Stomach (tissue), 9 donors: ENCODE data around the gene FBXL4. TPM values are rescaled to one million over a fixed set of nuclear protein-coding genes. Genes with fewer than 3 reads are reported as not detected.

ENCODE experiments used
- DNase-seq, 2 donors: peaks; one replicate each; pipeline versions ENCODE4 v3.0.0 to v3.0.0-alpha.2; 2013 to 2019
- H3K27ac ChIP-seq, 5 donors: fragments of 200-600 bp in 4 of 5; sonication (generic) in 4 of 5; one replicate each; pipeline ENCODE4 v1.5.1; 2013 to 2019; ENCODE audit warnings: mild to moderate bottlenecking in 1 of 5, moderate library complexity in 1 of 5
- H3K27me3 ChIP-seq, 3 donors: fragments of 200-600 bp; sonication (generic); one replicate each; pipeline ENCODE4 v1.5.1; 2017 to 2019; ENCODE audit warnings: mixed run types in 1 of 3
- H3K36me3 ChIP-seq, 4 donors: fragments of 200-600 bp; sonication (generic); 1 replicate in 3 of 4; 2 replicates in 1 of 4; pipeline ENCODE4 v1.5.1; 2016 to 2019
- H3K4me1 ChIP-seq, 4 donors: fragments of 200-600 bp; sonication (generic); one replicate each; pipeline ENCODE4 v1.5.1; 2016 to 2019
- H3K4me3 ChIP-seq, 4 donors: fragments of 200-600 bp; sonication (generic) in 3 of 4; one replicate each; pipeline ENCODE4 v1.5.1; 2016 to 2019; ENCODE audit warnings: mild to moderate bottlenecking in 1 of 4
- H3K9me3 ChIP-seq, 4 donors: fragments of 200-600 bp; sonication (generic); one replicate each; pipeline ENCODE4 v1.5.1; 2016 to 2019
- EP300 ChIP-seq: sonication (generic); formaldehyde crosslinking; IDR thresholded peaks from one replicate; pipeline ENCODE4 v1.6.1; 2017; ENCODE audit warnings: antibody characterized with exemption
- POLR2A ChIP-seq, 4 donors: fragments of 450-650 bp; IDR thresholded peaks; one replicate each; pipeline ENCODE4 v1.6.1; 2016; ENCODE audit warnings: antibody characterized with exemption in 4 of 4, control low read depth in 2 of 4, mild to moderate bottlenecking in 1 of 4, moderate library complexity in 1 of 4
- POLR2AphosphoS5 ChIP-seq, 3 donors: sonication (generic); formaldehyde crosslinking; IDR thresholded peaks; one replicate each; pipeline ENCODE4 v1.6.1; 2016; ENCODE audit warnings: antibody characterized with exemption in 3 of 3
- WGBS, 5 donors: extraction: QIAGEN DNeasy Blood & Tissue Kit in 3 of 5; methylation state at CpG; one replicate each; pipeline versions ENCODE4 v1.1.5 to v1.1.7; 2013 to 2018; 5-methylcytosine and 5-hydroxymethylcytosine counted together
- intact Hi-C: fragments of 100-400 bp; cut with DNase I; formaldehyde crosslinking; loops from one replicate; pipeline ENCODE4 v1.15.1; 2023; ENCODE audit warnings: low total_unique reads
- polyA plus RNA-seq, 3 donors: library from polyadenylated mRNA; stranded (reverse); fragments of 200-250 nt; gene quantifications; one replicate each; pipeline ENCODE4 v1.2.3, GENCODE V29; 2013
- total RNA-seq, 5 donors: library from RNA; depleted of rRNA; stranded (reverse); fragments of >200 nt; gene quantifications; one replicate each; pipeline versions ENCODE4 v1.1.0 to v1.2.3, GENCODE V29; 2014 to 2016
- TF ChIP-seq, protein P1 (sequence below), 7 experiments: fragments of 450-650 bp in 4 of 7; fragments of 200-600 bp in 3 of 7; sonication (generic) in 3 of 7; IDR thresholded peaks; one replicate each; pipeline ENCODE4 v1.5.1; 2016 to 2019; ENCODE audit warnings: antibody characterized with exemption in 7 of 7, control low read depth in 2 of 7, mild to moderate bottlenecking in 1 of 7
- donor health status: healthy with polysubstance abuse.
- donor health status: Bipolar disorder and iron deficiency.
- donor health status: healthy.

FBXL4 gene
- total and polyA plus RNA-seq, 8 donors = 2.6 to 37.1 (median 7.6) TPM

DNA sequence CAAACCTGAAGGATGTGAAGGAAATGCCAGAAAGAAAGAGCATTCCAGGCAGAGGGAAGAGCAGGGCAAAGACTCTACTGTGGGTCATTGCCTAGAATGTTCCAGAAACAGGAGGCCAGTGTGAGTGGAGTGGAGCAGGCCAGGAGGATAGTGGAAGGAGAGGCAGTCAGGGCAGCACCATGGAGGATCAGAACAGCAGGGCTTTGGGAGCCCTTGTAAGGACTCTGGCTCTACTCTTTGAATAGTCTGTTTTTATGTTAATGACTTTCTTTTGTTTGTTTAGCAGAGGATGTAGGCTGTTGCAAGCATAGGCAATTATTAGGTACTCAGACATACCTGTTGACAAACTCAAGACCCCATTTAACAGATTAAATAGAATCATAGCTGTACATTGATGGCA, 23.6 kb upstream of the FBXL4 start:
- Histone ChIP-seq H3K9me3 (peaks cover 0 to 9% (median 0%) of the 10 kb centered on the region in 4 donors), H3K27me3 (no peaks in the 10 kb centered on the region), H3K4me3 (no peak overlapping the region), H3K27ac (no peak overlapping the region), H3K4me1 (no peaks in the 10 kb centered on the region), H3K36me3 (no peaks in the 10 kb centered on the region)
- no peak for DNase-seq
- TF ChIP-seq EP300 = no peak
- TF ChIP-seq POLR2A (IDR thresholded peaks at IDR 0.05) = no peak
- TF ChIP-seq POLR2AphosphoS5 (IDR thresholded peaks at IDR 0.05) = no peak
- TF ChIP-seq, protein P1, sequence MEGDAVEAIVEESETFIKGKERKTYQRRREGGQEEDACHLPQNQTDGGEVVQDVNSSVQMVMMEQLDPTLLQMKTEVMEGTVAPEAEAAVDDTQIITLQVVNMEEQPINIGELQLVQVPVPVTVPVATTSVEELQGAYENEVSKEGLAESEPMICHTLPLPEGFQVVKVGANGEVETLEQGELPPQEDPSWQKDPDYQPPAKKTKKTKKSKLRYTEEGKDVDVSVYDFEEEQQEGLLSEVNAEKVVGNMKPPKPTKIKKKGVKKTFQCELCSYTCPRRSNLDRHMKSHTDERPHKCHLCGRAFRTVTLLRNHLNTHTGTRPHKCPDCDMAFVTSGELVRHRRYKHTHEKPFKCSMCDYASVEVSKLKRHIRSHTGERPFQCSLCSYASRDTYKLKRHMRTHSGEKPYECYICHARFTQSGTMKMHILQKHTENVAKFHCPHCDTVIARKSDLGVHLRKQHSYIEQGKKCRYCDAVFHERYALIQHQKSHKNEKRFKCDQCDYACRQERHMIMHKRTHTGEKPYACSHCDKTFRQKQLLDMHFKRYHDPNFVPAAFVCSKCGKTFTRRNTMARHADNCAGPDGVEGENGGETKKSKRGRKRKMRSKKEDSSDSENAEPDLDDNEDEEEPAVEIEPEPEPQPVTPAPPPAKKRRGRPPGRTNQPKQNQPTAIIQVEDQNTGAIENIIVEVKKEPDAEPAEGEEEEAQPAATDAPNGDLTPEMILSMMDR (IDR thresholded peaks at IDR 0.05) = no peak
- intact Hi-C loops = no loop called here

DNA sequence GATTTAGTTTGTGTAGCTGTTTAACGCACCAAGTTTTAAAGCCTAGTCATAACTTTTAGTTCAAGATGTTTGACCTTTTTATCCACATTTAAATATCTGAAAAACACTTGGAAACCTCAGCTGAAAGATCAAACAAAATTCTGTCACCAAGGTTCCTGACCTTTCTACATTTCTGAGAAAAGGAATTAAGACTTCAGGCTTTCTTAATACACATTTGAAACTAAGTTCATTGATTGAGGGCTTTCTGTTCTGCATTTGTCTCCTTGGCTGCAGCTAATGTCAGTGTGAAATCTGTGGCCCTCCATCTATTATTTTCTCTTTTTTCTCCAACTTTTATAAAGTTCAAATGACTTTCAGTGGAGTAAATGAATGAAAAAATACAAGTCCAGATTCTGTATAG, 22.7 kb upstream of the FBXL4 start:
- H3K4me1 ChIP-seq = no peaks in the 10 kb centered on the region
- no peaks in the 10 kb centered on the region for H3K27me3 ChIP-seq
- no peak for DNase-seq
- peaks cover 0 to 9% (median 0%) of the 10 kb centered on the region in 4 donors for H3K9me3 ChIP-seq
- H3K4me3 ChIP-seq = no peak overlapping the region
- intact Hi-C loops = no loop called here
- 50 to 75% (median 57%) methylated on average over 1 of the region's 1 CpG for WGBS, 5 donors
- H3K36me3 ChIP-seq = no peaks in the 10 kb centered on the region
- no peak for TF ChIP-seq EP300
- TF ChIP-seq, protein P1 (IDR thresholded peaks at IDR 0.05) = no peak
- no peak for TF ChIP-seq POLR2AphosphoS5 (IDR thresholded peaks at IDR 0.05)
- no peak for TF ChIP-seq POLR2A (IDR thresholded peaks at IDR 0.05)
- H3K27ac ChIP-seq = no peak overlapping the region

DNA sequence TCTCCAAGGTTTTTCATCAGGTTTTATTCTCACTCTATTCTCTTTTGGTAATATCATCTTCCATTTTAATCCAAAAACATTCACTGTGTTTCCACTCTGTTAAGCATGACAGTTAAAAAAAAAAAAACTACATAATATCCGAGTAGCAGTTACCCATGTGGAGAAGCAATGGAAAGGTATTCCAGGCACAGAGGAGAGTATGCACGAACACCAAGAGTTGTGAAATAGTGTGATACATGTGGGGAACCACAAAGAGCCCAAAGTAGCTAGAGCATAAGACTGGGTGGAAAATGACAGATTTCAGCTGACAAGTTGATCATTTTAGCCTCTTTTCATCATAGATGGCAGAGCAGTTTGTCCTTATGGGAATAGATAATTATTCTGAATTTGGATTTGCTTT, 19.9 kb upstream of the FBXL4 start:
- Histone ChIP-seq H3K4me1 (peaks cover 0 to 9% (median 0%) of the 10 kb centered on the region in 4 donors), H3K9me3 (peaks cover 0 to 9% (median 0%) of the 10 kb centered on the region in 4 donors), H3K27ac (no peak overlapping the region), H3K36me3 (no peaks in the 10 kb centered on the region), H3K27me3 (no peaks in the 10 kb centered on the region), H3K4me3 (no peak overlapping the region)
- intact Hi-C loops = no loop called here
- TF ChIP-seq EP300 (no peak), POLR2AphosphoS5 (IDR thresholded peaks at IDR 0.05) (no peak), POLR2A (IDR thresholded peaks at IDR 0.05) (no peak)
- TF ChIP-seq, protein P1 (IDR thresholded peaks at IDR 0.05) = no peak
- 85 to 97% (median 87%) methylated on average over 2 of the region's 2 CpGs for WGBS, 5 donors
- no peak for DNase-seq

DNA sequence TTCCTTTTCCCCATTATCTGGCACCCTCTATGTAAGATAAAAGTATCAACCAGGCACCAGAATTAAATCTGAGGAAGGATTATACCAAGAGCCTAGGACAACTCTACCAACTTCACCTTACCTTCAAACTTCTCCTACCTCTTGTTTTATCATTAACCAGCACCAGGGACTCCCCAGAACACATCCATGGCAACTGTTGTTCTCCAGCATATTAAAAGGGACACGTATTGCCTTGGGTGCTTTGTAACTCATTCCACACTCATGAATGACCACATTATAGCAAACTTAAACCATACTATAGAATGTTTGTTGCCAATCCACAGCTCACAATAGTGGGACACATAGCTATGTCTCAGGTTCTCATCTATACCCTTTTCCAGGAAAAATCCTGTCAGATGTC, 11.9 kb upstream of the FBXL4 start:
- Histone ChIP-seq H3K4me1 (peaks cover 0 to 8% (median 0%) of the 10 kb centered on the region in 4 donors), H3K27ac (no peak overlapping the region), H3K4me3 (no peak overlapping the region), H3K9me3 (no peaks in the 10 kb centered on the region), H3K36me3 (no peaks in the 10 kb centered on the region), H3K27me3 (no peaks in the 10 kb centered on the region)
- no peak for TF ChIP-seq EP300
- no peak for TF ChIP-seq POLR2AphosphoS5 (IDR thresholded peaks at IDR 0.05)
- TF ChIP-seq, protein P1 (IDR thresholded peaks at IDR 0.05) = no peak
- TF ChIP-seq POLR2A (IDR thresholded peaks at IDR 0.05) = no peak
- no peak for DNase-seq
- intact Hi-C loops = no loop called here
- 60 to 90% (median 76%) methylated on average over 1 of the region's 1 CpG for WGBS, 5 donors
